Activated naive CD4-positive, alpha-beta T cell treated with Interleukin-2 at 50 U/mL for 16 hours (primary cell): ENCODE data around the gene TMEM245.
"Not testable (repeated sequence)": the region's sequence is repeated elsewhere in the genome, so short reads cannot be mapped to it uniquely, and the experiment has no call there.

Experiments used
- DNase-seq: peaks from one replicate; pipeline ENCODE4 v3.0.0-alpha.2; 2020

Gene TMEM245

DNA sequence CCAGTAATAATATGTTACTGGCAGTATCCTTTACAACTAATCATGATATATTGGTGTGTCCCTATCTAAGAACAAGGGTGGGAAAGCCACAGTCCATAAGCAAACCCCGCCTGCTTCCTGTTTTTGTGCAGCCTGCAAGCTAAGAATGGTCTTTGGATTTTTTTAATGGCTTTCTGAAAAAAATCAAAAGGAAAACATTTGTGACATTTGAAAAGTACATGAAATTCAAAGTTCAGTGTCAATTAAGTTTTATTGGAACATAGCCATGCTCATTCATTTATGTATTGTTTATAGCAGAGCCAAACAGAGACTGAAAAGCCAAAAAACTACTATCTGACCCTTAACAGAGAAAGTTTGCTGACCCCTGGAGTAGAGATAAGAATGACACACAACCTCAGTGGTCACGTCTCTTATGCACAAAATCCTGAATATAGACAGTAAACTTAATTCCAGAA is 12.8 kb upstream of the TMEM245 start:
- DNase-seq = no peak

- DNase-seq = no peak
Measured at GRCh38 chr9:109129470-109130197, 9.9 kb upstream of the TMEM245 start.

GRCh38 chr9:109126671-109127070 is 6.9 kb upstream of the TMEM245 start:
- not testable (repeated sequence) for DNase-seq

DNA sequence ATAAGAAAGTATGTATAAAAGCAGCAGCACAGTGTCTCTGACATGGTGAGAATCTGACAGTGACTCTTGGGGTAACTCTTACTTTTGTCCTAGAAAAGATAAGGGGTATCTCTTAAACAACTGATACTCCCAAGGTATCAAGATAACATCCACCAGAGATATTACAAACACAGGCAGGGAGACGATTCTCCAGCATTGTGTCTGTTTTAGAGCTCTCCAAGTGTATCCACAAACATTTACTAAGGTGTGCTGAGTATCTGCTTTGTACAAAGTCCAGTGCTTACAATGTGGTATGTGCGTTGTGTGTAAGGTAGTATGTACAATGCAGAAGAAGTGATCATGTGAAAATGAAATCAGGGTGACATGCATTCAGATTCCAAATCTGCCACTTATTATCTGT is 4.4 kb upstream of the TMEM245 start:
- no peak for DNase-seq

GRCh38 chr9:109122726-109123621 is 3.2 kb upstream of the TMEM245 start:
- no peak for DNase-seq

- DNase-seq = no peak
Measured at GRCh38 chr9:109121232-109121796, 1.6 kb upstream of the TMEM245 start.

DNA sequence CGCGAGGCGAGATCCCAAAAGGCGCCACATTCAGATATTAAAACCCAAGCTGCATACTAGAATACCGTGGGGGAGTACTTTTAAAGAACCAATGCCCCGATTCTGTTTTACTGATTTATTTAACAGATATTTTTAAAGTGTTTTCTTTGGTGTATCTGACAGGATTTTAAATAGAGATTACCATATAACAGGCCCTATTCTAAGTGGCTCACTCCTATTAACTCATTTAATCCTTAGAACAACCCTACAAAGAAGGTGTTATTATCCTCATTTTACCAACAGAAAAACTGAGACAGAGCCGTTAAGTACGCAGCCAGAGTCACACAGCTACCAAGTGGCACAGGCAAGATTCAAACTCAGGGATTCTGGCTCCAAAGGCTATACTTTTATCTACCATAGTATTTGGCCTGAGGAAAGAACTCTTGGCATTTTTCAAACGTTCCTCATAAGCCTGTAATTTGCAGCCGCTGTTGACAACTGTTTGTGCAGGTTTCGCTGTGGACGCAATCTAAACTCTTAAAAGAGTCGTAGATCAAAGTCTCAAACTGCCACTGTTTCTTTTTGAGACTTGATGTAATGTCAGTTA is 550 bp upstream of the TMEM245 start:
- no peak for DNase-seq

DNA sequence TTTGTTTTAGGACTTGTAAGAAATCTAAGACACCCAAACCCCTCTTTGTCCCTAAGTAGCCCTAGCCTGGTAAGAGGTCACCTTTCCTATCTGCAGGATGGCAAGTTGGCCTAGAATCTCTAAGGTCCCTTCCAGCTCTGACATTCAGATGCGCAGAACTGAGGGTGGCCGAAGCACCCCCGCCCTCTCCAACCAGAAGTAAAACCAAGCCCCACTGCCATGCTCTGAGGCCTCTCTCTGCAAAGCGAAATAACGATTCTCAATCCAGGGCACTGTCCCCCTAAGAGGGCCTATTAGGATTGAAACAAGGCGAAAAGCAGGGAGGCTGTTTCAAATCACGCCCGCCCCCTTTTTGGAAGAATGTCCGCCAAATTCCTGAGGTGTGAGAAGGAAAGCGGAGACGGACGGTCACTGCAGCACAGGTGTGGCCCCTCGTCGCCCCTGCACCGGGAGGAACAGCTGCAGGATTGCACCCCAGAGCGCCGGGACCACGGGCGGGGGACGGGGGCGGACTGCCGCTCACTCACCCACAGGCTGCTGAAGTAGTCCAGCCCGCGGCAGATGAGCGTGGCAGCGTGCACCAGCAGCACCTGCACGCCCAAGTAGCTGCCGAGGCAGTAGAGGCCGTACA is 824 bp downstream of the TMEM245 start:
- peak; percentile 7 for DNase-seq

GRCh38 chr9:109117856-109118807 is 1.6 kb downstream of the TMEM245 start:
- DNase-seq = peak; percentile 57

DNA sequence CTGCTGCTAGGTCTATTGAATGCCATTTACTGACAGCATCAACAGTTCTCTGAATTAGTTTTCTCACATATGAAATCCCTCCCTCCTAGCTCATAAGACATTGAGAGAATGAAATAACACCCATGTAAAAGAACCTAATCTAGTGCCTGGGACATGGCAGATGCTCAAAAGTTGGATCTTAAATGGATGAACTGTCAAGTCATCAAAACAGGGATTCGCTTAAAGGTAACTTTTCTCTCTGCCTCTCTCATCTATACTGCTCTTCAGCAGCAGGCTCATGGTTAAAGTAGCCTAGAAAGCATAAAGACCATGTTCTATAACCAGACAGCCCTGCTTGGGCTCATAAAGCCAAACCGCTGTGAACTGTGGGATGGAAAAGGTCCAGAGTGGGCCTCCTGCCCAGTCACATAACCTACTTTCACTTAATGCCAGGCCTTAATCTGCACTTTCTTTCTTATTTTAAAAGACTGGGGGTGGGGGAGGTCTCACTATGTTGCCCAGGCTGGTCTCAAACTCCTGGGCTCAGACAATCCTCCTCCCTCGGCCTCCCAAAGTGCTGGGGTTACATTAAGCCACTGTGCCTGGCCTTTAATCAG is 3.7 kb downstream of the TMEM245 start:
- DNase-seq = no peak

DNA sequence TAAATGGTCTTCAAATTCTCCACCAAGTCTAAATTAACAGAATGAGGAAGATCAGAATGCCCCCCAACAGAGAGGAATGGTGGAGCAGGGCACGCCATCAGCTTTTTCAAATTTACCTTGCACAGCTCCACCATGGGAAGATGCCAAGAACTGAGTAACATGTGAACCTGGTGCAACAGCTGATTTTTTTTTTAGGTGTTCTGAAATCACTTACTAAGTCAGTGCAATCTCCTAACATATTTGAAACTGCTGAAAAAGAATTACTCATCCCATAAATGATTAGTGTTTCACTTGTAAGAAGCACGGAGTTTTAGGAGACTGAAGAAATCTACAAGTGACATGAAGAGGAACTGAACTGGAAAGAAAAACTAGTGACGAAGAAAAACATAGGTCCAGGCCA is 5.1 kb downstream of the TMEM245 start:
- DNase-seq = no peak

DNA sequence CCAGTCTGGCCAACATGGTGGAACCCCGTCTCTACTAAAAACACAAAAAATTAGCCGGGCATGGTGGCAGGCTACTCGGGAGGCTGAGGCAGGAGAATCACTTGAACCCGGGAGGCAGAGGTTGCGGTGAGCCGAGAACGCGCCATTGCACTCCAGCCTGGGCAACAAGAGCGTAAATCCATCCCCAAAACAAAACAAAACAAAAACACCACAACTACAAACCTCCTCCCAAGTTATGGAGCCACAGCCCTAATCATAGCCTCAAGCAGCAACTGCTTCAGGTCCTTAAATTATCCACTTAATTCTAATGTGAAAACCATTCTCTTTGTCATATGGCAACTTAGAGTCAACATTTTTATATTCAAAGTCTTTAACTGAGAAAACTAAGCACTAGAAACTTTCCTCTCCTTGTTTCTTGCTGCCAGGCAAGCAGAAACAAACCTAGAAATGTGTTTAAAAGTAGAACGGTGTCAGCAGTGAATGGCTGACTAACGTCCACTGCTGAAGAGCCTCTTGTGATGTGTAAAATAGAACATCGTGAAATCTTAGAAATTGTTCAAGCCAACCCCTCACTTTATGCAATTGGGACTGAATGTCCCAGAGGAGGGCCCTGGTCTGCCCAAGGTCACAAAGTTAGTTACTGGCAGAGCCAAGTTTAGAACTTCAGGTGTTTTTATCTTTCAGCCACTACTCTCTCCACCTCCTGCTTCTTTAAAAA is 5.7 kb downstream of the TMEM245 start:
- no peak for DNase-seq

- DNase-seq = no peak
Measured at GRCh38 chr9:109113254-109113653, 6.5 kb downstream of the TMEM245 start.

DNA sequence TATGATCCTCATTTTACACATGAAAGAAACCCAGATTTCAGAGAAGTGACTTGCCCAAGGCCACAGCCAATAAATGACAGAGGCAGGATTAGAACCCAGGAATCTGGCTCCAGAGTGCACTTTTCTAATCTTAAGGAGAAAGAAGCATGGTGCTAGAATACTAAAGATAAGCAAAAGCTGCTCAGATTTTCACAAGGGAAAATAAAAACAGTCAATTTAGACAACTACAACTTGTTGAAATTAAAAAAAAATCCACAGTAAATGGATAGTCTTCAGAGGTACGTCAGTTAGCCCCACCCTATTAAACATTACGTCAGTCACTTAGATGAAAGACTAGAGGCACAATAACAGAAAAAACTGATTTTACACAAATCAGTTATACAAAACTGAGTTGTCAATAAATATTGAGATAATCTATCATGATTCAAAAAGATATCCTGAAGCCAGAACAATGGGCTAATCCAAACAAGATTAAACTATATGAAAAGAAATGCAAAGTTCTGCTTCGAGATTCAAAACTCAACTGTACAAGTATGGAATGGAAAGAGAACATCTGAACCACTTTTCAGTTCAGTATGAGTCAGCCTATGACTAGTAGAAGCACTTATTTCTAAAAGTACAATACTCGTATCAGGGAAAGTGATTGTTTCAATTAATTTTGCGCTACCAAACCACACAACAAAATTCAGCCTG is 9.3 kb downstream of the TMEM245 start:
- no peak for DNase-seq

- DNase-seq = no peak
Measured at GRCh38 chr9:109109967-109110328, 9.8 kb downstream of the TMEM245 start.

DNA sequence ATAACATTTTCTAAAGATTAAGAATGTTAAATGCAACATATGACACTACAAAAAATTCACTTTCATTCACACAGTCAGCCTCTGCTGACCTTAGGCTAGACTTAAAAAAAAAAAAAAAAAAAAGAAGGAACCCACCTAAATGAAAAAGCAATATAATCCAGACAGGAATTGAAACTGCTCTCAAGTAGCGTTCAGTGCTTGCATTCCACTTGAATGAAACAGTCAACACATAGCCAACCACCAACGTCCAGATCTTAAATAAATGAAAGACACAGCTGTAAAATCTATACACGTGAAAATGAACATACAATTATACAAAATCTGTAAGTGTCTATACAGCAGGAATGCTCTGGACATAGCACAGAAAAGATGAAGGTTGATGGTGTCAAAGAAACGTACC is 11.4 kb downstream of the TMEM245 start:
- no peak for DNase-seq

DNA sequence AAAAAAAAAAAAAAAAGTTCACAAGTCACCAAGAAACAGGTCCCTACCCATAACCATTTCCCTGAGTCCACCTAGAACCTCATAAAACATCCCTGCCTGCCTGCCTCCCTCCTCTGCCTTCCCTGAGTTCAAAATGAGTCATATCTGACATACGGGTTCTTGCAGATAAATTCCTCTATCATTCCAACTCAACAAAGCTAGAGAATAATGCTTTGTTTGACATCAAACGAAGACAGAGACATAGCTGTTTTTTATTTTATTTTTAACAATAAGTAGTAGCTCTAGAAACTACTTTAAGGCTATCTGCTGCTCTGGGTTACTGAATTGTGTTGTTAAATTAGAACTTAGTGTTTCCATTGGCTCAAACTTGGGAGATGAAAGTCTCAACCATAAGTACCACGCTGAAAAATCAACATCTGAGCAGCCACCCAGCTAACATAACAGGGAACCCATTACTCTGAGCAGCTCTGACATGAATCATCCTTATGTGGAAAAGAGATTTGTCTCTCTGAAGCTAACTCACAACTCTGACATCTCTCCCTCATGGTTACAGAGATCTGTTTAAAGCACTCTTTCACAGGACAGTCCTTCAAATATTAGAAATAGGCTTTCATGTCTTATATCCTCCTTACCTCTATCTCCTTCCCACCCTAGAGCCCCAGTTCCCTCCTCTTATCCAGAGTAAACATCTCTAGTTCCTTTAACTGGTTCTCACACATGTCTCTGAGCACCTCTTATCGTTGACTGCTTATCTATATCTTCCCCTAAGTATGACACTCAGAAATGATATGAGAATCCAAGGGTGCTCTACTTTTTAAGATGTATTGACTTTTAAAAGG is 12.1 kb downstream of the TMEM245 start:
- DNase-seq = no peak

- no peak for DNase-seq
Measured at GRCh38 chr9:109101810-109102209, 17.9 kb downstream of the TMEM245 start.

- no peak for DNase-seq
Measured at GRCh38 chr9:109101202-109101595, 18.5 kb downstream of the TMEM245 start.
